Memory B cell (primary cell): ENCODE data around the gene MDGA2.

Experiments
- ATAC-seq: fragments of 150-1000 bp; cut with Tn5 transposase; 2 replicates; pipeline ENCODE4 v1.10.0; 2021; ENCODE audit warnings: low read depth, mild to moderate bottlenecking, moderate library complexity
- DNase-seq, 2 donors: peaks; one replicate each; pipeline ENCODE4 v3.0.0; 2022; ENCODE audit warnings: low spot score in 2 of 2
- H3K27ac Mint-ChIP-seq: one replicate; pipeline ENCODE4 v1.8.0; 2022; ENCODE audit warnings: mild to moderate bottlenecking, moderate library complexity, mixed read lengths
- H3K27me3 Mint-ChIP-seq: one replicate; pipeline ENCODE4 v1.8.0; 2022; ENCODE audit warnings: mixed read lengths
- H3K36me3 Mint-ChIP-seq: one replicate; pipeline ENCODE4 v1.8.0; 2022; ENCODE audit warnings: mild to moderate bottlenecking, mixed read lengths
- H3K4me1 Mint-ChIP-seq: one replicate; pipeline ENCODE4 v1.8.0; 2022; ENCODE audit warnings: mixed read lengths
- H3K4me3 Mint-ChIP-seq: one replicate; pipeline ENCODE4 v1.8.0; 2022; ENCODE audit warnings: mild to moderate bottlenecking, moderate library complexity, mixed read lengths
- H3K9me3 Mint-ChIP-seq: one replicate; pipeline ENCODE4 v1.8.0; 2022; ENCODE audit warnings: mixed read lengths

Gene MDGA2

DNA sequence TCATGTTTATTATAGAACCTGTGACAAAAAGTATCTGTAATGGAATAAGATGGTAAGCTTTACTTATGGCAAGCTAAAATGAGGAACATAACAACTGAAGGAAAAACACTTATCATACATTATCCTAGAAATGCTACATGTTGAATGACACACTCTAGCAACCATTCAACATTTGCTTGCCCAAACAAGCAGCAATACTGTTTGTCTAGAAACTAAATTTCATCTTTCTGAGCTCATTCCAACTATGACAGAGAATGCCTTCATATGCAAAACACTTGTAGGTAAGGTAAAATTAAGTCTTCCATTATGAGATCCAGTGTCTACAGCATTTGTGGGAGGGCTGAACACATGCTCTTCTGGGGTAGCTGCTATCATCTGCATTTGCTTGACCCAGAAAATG is 108.1 kb downstream of the MDGA2 start:
- Mint-ChIP-seq H3K9me3 (peaks cover 4% of the 10 kb centered on the region), H3K36me3 (no peaks in the 10 kb centered on the region), H3K4me3 (no peak overlapping the region), H3K27me3 (no peaks in the 10 kb centered on the region), H3K27ac (no peak overlapping the region), H3K4me1 (no peaks in the 10 kb centered on the region)
- DNase-seq (no peak), ATAC-seq (no peak)

DNA sequence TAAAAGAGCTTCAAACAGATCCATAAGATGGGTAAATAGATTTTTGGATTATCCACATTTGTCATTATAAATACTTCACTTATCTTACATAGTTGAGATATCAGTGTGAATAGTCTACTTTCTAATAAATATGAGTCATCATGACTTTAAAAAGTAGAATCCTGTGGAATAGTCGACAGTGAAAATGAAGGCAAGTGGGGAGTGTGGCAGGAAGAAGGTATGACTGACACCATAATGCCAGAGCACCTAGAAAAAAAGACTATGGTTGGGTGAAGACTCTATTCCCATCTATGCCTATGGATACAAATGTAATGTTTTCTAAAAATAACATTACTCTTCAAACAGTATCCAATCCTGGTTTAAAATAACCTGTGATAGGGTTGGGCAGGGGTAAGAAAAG is 117.5 kb downstream of the MDGA2 start:
- H3K27me3 Mint-ChIP-seq, result no peaks in the 10 kb centered on the region
- ATAC-seq, result no peak
- H3K4me1 Mint-ChIP-seq, result no peaks in the 10 kb centered on the region
- no peak overlapping the region for H3K4me3 Mint-ChIP-seq
- no peaks in the 10 kb centered on the region for H3K9me3 Mint-ChIP-seq
- DNase-seq, result no peak
- no peaks in the 10 kb centered on the region for H3K36me3 Mint-ChIP-seq
- no peak overlapping the region for H3K27ac Mint-ChIP-seq

DNA sequence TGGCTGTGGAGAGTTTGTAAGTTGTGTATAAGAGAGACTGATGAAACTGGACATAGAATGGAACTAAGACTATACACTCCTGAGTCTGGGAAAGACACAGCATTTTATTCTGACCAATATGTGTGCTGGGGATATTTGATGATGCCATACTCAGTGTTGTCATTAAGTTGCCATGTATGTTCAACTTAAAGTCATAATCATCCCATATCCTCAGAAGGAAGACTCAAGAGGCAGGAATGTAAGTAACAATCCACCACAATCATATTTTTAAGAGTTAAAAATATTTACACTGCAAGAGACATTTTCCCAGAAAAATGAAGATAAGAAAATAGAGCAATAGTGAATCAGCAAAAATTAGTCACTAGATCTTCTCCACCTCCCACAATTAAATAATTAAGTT is 120.1 kb downstream of the MDGA2 start:
- no peaks in the 10 kb centered on the region for H3K27me3 Mint-ChIP-seq
- no peak overlapping the region for H3K27ac Mint-ChIP-seq
- no peaks in the 10 kb centered on the region for H3K4me1 Mint-ChIP-seq
- peaks cover 1% of the 10 kb centered on the region for H3K9me3 Mint-ChIP-seq
- ATAC-seq (no peak), DNase-seq (no peak)
- H3K36me3 Mint-ChIP-seq, result no peaks in the 10 kb centered on the region
- no peak overlapping the region for H3K4me3 Mint-ChIP-seq

DNA sequence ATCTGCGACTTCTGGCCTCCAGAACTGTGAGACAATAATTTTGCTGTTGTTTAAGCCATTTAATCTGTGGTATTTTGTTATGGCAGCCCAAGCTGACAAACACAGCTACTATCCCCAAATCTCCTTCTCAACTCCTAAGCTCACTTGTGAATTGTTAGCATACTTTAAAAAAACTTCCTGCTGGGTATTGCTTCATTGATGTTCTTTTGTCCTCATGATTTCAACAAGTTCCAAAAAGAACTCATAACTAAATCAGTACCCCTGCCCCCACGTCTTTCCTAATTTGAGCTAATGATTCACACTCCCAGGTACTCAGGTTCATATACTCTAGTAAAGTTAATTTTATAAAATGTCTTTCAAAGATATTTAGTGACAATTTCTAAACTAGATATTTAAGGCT is 125.5 kb downstream of the MDGA2 start:
- no peak for DNase-seq
- Mint-ChIP-seq H3K27me3 (no peaks in the 10 kb centered on the region), H3K9me3 (peaks cover 3% of the 10 kb centered on the region), H3K27ac (no peak overlapping the region), H3K4me3 (no peak overlapping the region), H3K36me3 (no peaks in the 10 kb centered on the region), H3K4me1 (no peaks in the 10 kb centered on the region)
- ATAC-seq, result no peak

DNA sequence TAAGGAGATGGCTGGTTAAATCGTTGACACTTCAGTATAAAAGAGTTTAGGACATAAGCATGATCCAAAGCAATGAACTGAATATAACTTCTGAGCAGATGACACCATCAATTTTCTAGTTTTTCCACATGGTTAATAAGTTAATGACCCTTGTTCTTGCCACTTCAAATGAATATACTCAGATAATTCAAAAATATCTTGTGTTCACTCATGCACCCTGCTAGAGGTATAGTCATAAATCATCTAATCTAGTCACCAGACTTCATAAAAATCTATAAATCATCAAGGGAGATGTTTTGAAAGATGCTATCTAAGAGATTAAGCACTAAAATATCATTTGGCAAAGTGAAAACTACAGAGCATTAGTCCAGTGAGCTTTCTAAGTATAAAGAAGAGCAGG is 131.9 kb downstream of the MDGA2 start:
- no peaks in the 10 kb centered on the region for H3K4me1 Mint-ChIP-seq
- H3K27ac Mint-ChIP-seq, result no peak overlapping the region
- no peaks in the 10 kb centered on the region for H3K27me3 Mint-ChIP-seq
- H3K4me3 Mint-ChIP-seq, result no peak overlapping the region
- no peaks in the 10 kb centered on the region for H3K36me3 Mint-ChIP-seq
- no peak for ATAC-seq
- DNase-seq, result no peak
- peaks cover 2% of the 10 kb centered on the region for H3K9me3 Mint-ChIP-seq

DNA sequence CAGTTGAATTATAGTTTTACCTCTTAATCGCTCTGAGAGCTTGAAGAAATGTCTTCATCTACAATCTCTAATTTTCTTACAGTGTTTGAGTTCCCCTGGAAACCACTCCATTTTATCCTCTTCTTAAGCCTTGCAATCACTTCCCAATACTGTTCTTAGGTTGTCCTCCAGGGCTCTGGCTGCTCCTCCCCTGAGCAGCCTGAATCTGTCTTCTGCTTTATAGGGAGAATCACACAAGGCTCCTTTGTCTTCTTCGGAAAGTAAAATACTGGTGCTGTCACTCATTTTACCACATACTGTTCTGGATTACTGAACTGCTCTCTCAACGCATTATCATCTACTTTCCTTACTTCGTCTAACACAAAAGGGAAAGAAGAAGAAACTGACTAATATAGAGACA is 133.7 kb downstream of the MDGA2 start:
- H3K36me3 Mint-ChIP-seq, result no peaks in the 10 kb centered on the region
- no peak overlapping the region for H3K4me3 Mint-ChIP-seq
- DNase-seq (no peak), ATAC-seq (no peak)
- H3K9me3 Mint-ChIP-seq, result peaks cover 2% of the 10 kb centered on the region
- H3K27me3 Mint-ChIP-seq, result no peaks in the 10 kb centered on the region
- no peaks in the 10 kb centered on the region for H3K4me1 Mint-ChIP-seq
- no peak overlapping the region for H3K27ac Mint-ChIP-seq

DNA sequence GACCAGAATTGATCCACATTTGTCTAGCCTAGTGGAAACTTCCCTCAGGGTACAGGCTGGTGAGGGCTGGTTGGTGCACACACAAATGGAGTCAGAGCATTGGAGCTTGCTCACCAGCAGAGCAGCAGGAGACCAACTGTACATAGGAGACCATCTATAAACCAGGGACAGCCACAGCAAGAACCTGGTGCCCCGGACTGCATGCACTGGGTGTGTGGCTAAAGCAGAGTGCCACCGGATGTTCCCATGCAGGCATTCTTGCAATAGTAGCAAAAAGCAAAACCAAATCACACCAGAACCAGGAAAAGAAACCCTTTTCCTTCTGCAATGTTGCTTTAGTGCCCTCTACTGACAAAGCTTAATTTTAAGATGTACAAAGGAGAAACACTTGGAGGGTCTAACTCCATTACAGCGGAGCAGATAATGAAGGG is 136.4 kb downstream of the MDGA2 start:
- Mint-ChIP-seq H3K27ac (no peak overlapping the region), H3K4me3 (no peak overlapping the region), H3K4me1 (no peaks in the 10 kb centered on the region), H3K9me3 (peaks cover 2% of the 10 kb centered on the region), H3K36me3 (no peaks in the 10 kb centered on the region), H3K27me3 (no peaks in the 10 kb centered on the region)
- DNase-seq (no peak), ATAC-seq (no peak)

DNA sequence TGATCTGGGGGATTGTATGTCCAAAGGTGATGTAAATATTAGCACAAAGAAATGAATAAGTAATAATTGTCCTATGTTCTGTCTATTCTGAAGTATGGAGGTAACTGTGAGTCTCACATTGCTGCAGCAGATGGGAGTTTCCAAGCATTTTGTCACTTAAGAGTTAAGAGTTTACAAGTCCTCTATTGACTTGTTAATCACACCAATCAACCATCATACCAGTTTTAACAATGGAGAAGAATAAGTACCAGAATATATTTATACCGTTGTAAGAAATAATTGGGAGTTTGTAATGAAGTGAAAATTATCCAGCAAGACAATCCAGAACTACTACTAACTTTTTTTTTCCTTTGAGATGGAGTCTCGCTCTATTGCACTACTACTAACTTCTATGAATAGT is 139.1 kb downstream of the MDGA2 start:
- Mint-ChIP-seq H3K27me3 (no peaks in the 10 kb centered on the region), H3K27ac (no peak overlapping the region), H3K4me1 (no peaks in the 10 kb centered on the region), H3K9me3 (peaks cover 3% of the 10 kb centered on the region), H3K4me3 (no peak overlapping the region), H3K36me3 (no peaks in the 10 kb centered on the region)
- ATAC-seq (no peak), DNase-seq (no peak)

DNA sequence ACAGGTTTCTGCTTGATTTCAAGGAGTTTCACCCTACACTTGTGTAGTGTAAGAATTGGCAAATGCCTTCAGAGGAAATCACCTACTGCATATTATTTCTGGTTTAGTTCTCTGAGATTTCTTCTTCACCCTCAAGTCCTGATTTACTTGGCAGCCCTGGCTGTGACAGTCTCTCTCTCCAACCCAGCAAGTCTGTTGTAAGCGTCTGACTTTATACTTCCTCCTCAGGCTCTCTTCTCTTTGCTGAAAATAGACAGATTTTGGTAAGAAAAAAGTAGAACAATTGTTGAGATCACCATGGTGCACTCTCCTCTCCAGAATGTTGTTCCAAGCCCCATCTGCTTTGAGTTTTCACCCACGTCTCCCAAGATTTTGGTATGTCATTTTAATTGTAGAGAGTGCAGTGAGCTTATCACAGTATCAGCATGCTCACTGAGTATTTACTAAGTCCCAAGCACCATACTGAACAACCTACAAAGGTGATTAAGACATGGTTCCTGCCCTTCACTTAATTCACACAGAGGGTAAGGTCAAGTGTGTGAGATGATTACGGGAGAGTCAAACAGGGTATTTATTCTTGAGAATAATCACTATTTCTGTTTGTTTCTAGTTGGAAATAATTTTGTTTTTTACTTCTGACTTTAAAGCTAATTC is 148.7 kb downstream of the MDGA2 start:
- no peak for ATAC-seq
- H3K27me3 Mint-ChIP-seq, result no peaks in the 10 kb centered on the region
- H3K36me3 Mint-ChIP-seq, result no peaks in the 10 kb centered on the region
- H3K4me3 Mint-ChIP-seq, result no peak overlapping the region
- H3K9me3 Mint-ChIP-seq, result peaks cover 7% of the 10 kb centered on the region
- no peaks in the 10 kb centered on the region for H3K4me1 Mint-ChIP-seq
- no peak overlapping the region for H3K27ac Mint-ChIP-seq
- DNase-seq, result no peak

DNA sequence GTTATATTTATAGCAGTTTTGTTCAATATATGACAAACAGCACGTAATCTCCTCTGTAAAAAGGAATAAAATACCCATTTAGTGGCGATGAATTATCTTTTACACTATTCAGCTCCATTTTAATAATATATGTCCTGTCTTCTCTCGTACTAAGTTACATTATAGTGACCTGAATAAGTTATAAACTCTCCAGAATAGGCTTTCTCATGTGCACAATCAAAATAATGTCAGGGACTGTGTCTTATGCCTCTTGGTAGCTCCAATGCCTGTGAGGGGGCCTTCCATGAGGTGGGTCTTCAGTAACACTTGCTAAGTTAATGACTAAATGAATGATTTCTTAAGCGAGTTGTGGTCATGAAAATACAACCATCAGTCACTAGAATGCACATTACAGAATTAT is 150.9 kb downstream of the MDGA2 start:
- H3K27me3 Mint-ChIP-seq, result no peaks in the 10 kb centered on the region
- H3K9me3 Mint-ChIP-seq, result peaks cover 3% of the 10 kb centered on the region
- H3K27ac Mint-ChIP-seq, result no peak overlapping the region
- no peak overlapping the region for H3K4me3 Mint-ChIP-seq
- H3K36me3 Mint-ChIP-seq, result no peaks in the 10 kb centered on the region
- H3K4me1 Mint-ChIP-seq, result no peaks in the 10 kb centered on the region
- DNase-seq, result no peak
- no peak for ATAC-seq

DNA sequence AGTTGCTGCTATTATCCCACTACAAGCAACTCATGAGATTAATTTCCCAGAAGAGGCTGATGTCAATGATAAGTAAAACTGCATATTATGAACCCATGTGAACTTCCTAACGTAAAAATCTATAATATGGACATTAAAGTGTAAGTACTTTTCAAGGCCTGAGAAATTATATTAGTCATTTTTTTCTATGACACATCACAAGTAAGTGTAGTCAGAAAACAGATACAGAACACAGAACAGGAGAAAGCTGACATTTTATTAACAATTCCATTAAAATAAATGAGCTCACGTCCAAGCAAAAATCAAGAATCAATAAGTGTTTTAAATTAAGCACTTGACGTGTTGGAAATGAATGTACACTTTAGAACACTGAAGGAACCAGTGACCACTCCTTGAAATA is 155.0 kb downstream of the MDGA2 start:
- no peaks in the 10 kb centered on the region for H3K4me1 Mint-ChIP-seq
- H3K9me3 Mint-ChIP-seq, result no peaks in the 10 kb centered on the region
- no peak overlapping the region for H3K27ac Mint-ChIP-seq
- no peaks in the 10 kb centered on the region for H3K36me3 Mint-ChIP-seq
- no peaks in the 10 kb centered on the region for H3K27me3 Mint-ChIP-seq
- DNase-seq, result no peak
- no peak overlapping the region for H3K4me3 Mint-ChIP-seq
- no peak for ATAC-seq

DNA sequence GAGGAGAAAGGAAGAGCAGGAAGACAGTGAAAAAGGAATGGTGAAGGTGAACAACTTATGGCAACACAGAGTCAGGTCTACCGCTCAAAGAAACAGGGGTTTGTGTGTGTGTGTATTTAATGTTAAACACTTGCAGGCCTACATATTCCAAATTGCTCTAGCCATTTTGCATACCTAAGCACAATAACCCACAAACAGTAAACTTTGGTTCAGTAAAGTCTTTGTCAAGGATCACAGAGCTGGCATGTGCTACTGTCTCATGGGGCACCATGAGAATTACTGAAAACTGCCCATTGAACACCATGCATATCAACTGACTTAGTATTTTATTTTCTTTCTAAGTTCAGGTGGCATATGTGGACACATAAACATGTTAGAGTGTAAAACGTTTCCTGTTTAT is 163.6 kb downstream of the MDGA2 start:
- no peak for DNase-seq
- Mint-ChIP-seq H3K36me3 (no peaks in the 10 kb centered on the region), H3K27ac (no peak overlapping the region), H3K9me3 (peaks cover 5% of the 10 kb centered on the region), H3K27me3 (no peaks in the 10 kb centered on the region), H3K4me3 (no peak overlapping the region), H3K4me1 (no peaks in the 10 kb centered on the region)
- ATAC-seq, result no peak

DNA sequence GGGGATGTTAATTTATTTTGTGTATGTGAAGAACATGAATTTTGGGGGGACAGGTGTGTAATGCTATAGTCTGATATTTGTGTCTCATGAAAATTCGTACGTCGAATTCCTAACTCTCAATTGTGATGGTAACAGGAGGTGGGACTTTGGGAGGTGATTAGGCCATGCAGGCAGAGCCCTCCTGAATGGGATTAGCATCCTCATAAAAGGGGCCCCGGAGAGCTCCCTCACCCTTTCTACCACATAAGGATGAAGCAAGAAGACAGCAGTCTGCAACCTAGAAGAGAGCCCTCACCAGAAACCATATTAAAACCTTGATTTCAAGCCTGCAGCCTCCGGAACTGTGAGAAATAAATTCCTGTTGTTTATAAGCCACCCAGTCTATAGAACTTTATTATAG is 165.4 kb downstream of the MDGA2 start:
- DNase-seq (no peak), ATAC-seq (no peak)
- Mint-ChIP-seq H3K36me3 (no peaks in the 10 kb centered on the region), H3K9me3 (peaks cover 5% of the 10 kb centered on the region), H3K4me3 (no peak overlapping the region), H3K4me1 (no peaks in the 10 kb centered on the region), H3K27ac (no peak overlapping the region), H3K27me3 (no peaks in the 10 kb centered on the region)

DNA sequence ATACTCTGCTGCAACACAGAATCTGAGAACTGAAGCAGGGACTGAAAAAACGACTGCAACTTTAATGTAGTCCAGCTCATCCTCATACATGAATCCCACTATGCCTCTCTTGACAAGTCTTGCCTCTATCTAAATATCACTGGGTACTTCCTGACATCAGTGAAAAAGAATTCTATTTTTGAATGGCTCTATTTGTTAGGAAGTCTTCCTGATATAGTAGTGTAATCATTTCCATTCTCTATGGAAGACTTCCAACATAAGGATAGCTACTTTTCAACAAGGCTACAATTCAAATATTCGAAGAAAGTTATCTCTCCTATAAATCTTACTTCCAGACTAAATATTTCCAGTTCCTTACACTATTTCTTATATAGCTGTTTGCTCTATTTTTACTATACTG is 167.5 kb downstream of the MDGA2 start:
- no peaks in the 10 kb centered on the region for H3K27me3 Mint-ChIP-seq
- ATAC-seq, result no peak
- H3K4me1 Mint-ChIP-seq, result no peaks in the 10 kb centered on the region
- DNase-seq, result no peak
- H3K4me3 Mint-ChIP-seq, result no peak overlapping the region
- H3K27ac Mint-ChIP-seq, result no peak overlapping the region
- H3K9me3 Mint-ChIP-seq, result peaks cover 5% of the 10 kb centered on the region
- no peaks in the 10 kb centered on the region for H3K36me3 Mint-ChIP-seq

DNA sequence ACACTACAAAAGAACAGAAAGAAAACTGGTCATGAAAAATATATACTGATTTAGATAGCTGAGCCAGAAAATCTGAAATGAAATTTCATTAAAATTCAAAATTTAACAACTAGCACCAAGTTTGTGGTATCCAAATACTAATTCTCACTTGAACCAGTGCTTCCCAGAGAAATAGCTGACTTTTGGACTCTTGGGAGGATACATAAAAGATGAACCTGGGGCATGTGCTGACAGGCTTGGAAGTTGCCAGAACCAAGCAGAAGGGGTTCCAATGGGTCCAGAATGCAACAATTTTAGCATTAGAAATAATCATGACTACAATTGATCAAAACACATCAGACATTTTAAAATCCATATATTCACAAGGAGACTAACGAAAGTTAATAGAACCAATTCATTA is 175.0 kb downstream of the MDGA2 start:
- H3K36me3 Mint-ChIP-seq, result no peaks in the 10 kb centered on the region
- no peaks in the 10 kb centered on the region for H3K27me3 Mint-ChIP-seq
- no peak overlapping the region for H3K4me3 Mint-ChIP-seq
- H3K4me1 Mint-ChIP-seq, result no peaks in the 10 kb centered on the region
- DNase-seq (no peak), ATAC-seq (no peak)
- H3K9me3 Mint-ChIP-seq, result no peaks in the 10 kb centered on the region
- H3K27ac Mint-ChIP-seq, result no peak overlapping the region
